K562 (cell line): ENCODE data around the gene BIRC3. TPM values are rescaled to one million over a fixed set of nuclear protein-coding genes. Genes with fewer than 3 reads are reported as not detected.

Experiments used
- ARID1B ChIP-seq: fragments of 450-650 bp; IDR thresholded peaks from 2 replicates; pipeline ENCODE4 v1.6.1; 2016; ENCODE audit warnings: antibody characterized with exemption, mild to moderate bottlenecking, inconsistent platforms
- BACH1 ChIP-seq: fragments of 200-800 bp; sonication (Bioruptor generic); IDR thresholded peaks from 2 replicates; pipeline ENCODE4 v1.6.1; 2016; ENCODE audit warnings: missing genetic modification characterization, missing compliant biosample characterization
- CBFB ChIP-seq: sonication (generic); formaldehyde crosslinking; IDR thresholded peaks from 2 replicates; pipeline ENCODE4 v1.4.0; 2020; ENCODE audit warnings: mild to moderate bottlenecking, missing genetic modification reagents
- CREB3L1 ChIP-seq: fragments of 450-650 bp; IDR thresholded peaks from 2 replicates; pipeline ENCODE4 v1.6.1; 2014; ENCODE audit warnings: low read depth, mild to moderate bottlenecking, moderate library complexity, borderline replicate concordance
- DPF2 ChIP-seq: fragments of 450-650 bp; IDR thresholded peaks from 2 replicates; pipeline ENCODE4 v1.6.1; 2016
- KDM4B ChIP-seq, 2 experiments: fragments of 450-650 bp in 1 of 2; sonication (generic) in 1 of 2; IDR thresholded peaks; 2 replicates each; pipeline ENCODE4 v1.6.1; 2016 to 2017; ENCODE audit warnings: borderline replicate concordance in 2 of 2, antibody characterized with exemption in 1 of 2, low read depth in 1 of 2, mild to moderate bottlenecking in 1 of 2
- KDM5B ChIP-seq: fragments of 200-600 bp; sonication (generic); IDR thresholded peaks from 2 replicates; pipeline ENCODE4 v1.6.1; 2012; ENCODE audit warnings: low read depth, mild to moderate bottlenecking, moderate library complexity, low read length, control low read depth, inconsistent platforms; ENCODE audit not compliant: insufficient replicate concordance
- POLR2B ChIP-seq: fragments of 450-650 bp; IDR thresholded peaks from 2 replicates; pipeline ENCODE4 v1.6.1; 2018; ENCODE audit warnings: low read depth; ENCODE audit not compliant: partially characterized antibody
- SMAD4 ChIP-seq: fragments of 250-450 bp; sonication (Bioruptor Pico); conservative IDR thresholded peaks from 2 replicates; pipeline ENCODE4 v1.8.0; 2021; ENCODE audit warnings: inconsistent platforms, mild to moderate bottlenecking, moderate library complexity
- SNIP1 ChIP-seq: fragments of 450-650 bp; IDR thresholded peaks from 2 replicates; pipeline ENCODE4 v1.7.1; 2017; ENCODE audit warnings: low read depth, mild to moderate bottlenecking
- TEAD4 ChIP-seq, 2 experiments: sonication (generic) in 1 of 2; formaldehyde crosslinking in 1 of 2; IDR thresholded peaks; 2 replicates each; pipeline versions ENCODE4 v1.6.1 to v1.8.0; 2012 to 2022; ENCODE audit warnings: borderline replicate concordance in 1 of 2, inconsistent platforms in 1 of 2, low read length in 1 of 2, mild to moderate bottlenecking in 1 of 2, missing genetic modification reagents in 1 of 2
- ZBTB40 ChIP-seq, 2 experiments: fragments of 450-650 bp in 1 of 2; sonication (generic) in 1 of 2; formaldehyde crosslinking in 1 of 2; IDR thresholded peaks; 2 replicates each; pipeline versions ENCODE4 v1.7.1 to v1.9.0; 2016 to 2022; ENCODE audit warnings: inconsistent platforms in 1 of 2, mild to moderate bottlenecking in 1 of 2, missing genetic modification reagents in 1 of 2
- ZNF311 ChIP-seq: fragments of 250-450 bp; sonication (Bioruptor Pico); IDR thresholded peaks from 2 replicates; pipeline ENCODE4 v1.4.0; 2020; ENCODE audit warnings: mild to moderate bottlenecking, moderate library complexity
- ZNF695 ChIP-seq: fragments of 450-650 bp; formaldehyde crosslinking; IDR thresholded peaks from 2 replicates; pipeline ENCODE4 v1.4.0; 2020; ENCODE audit warnings: mild to moderate bottlenecking, moderate library complexity
- ZNF778 ChIP-seq: fragments of 450-650 bp; formaldehyde crosslinking; IDR thresholded peaks from 2 replicates; pipeline ENCODE4 v1.4.0; 2020; ENCODE audit warnings: mild to moderate bottlenecking, moderate library complexity
- ZNF785 ChIP-seq: fragments of 250-450 bp; sonication (Bioruptor Pico); IDR thresholded peaks from 2 replicates; pipeline ENCODE4 v1.4.0; 2020; ENCODE audit warnings: mild to moderate bottlenecking
- polyA plus RNA-seq, 8 experiments: library from polyadenylated mRNA; depleted of rRNA in 4 of 8; stranded (reverse) in 5 of 8; unstranded in 3 of 8; fragments of >200 nt; fragmentation: Nextera tagmentation in 2 of 8; fragmentation: Illumina TruSeq in 1 of 8; extraction: Ambion mirVana in 2 of 8; extraction: Trizol in 1 of 8; gene quantifications; 2 replicates each; pipeline versions ENCODE4 v1.2.1 to v1.2.3, GENCODE V29; 2011 to 2014; ENCODE audit warnings: inconsistent platforms in 1 of 8, missing spikeins in 1 of 8
- total RNA-seq, 7 experiments: library from RNA; depleted of rRNA in 6 of 7; stranded (reverse); fragments of >200 nt in 6 of 7; fragmentation: Illumina TruSeq in 2 of 7; extraction: Trizol in 2 of 7; gene quantifications; 2 replicates each; pipeline versions ENCODE4 v1.2.1 to v1.2.3, GENCODE V29; 2011 to 2021; ENCODE audit warnings: low replicate concordance in 1 of 7

The BIRC3 gene
- total and polyA plus RNA-seq, 9 of the 15 experiments (the other 6 are each of a cell fraction or from before 2014, with no cell fraction given): 0.08 to 0.42 (median 0.18) TPM

GRCh38 chr11:102268083-102268984 is 49.0 kb upstream of the BIRC3 start (continued):
- no peak for TF ChIP-seq ZBTB40 (IDR thresholded peaks at IDR 0.05)
- no peak for TF ChIP-seq ZBTB40 (CRISPR knock-in tag; IDR thresholded peaks at IDR 0.05)
- TF ChIP-seq ZNF778 (CRISPR knock-in tag): no peak
- TF ChIP-seq ZNF311 (CRISPR knock-in tag): no peak
- no peak for TF ChIP-seq ZNF785
- no peak for TF ChIP-seq TEAD4 (IDR thresholded peaks at IDR 0.05; ENCODE audit: low read length)
- TF ChIP-seq TEAD4 (CRISPR knock-in tag; IDR thresholded peaks at IDR 0.05; ENCODE audit: borderline replicate concordance): no peak
- no peak for TF ChIP-seq ZNF695 (CRISPR knock-in tag)
- no peak for TF ChIP-seq CREB3L1
- no peak for TF ChIP-seq SMAD4 (CRISPR knock-in tag)
- TF ChIP-seq POLR2B: no peak
- TF ChIP-seq DPF2: no peak
- TF ChIP-seq CBFB (CRISPR knock-in tag): no peak
- TF ChIP-seq BACH1 (tag): no peak
- TF ChIP-seq KDM4B (IDR thresholded peaks at IDR 0.05; ENCODE audit: borderline replicate concordance in 2 of 2, low read depth in 1 of 2): no peak
- TF ChIP-seq SNIP1: no peak
- 0 out of 2 replicates have a peak, but pooled peaks have one; percentile 20 for TF ChIP-seq ARID1B
- TF ChIP-seq KDM5B: no peak
